ENCODE results near the gene FCGBP.
"Not testable (repeated sequence)": the region's sequence is repeated elsewhere in the genome, so short reads cannot be mapped to it uniquely, and the experiment has no call there.

The FCGBP gene

GRCh38 chr19:39959407-39959806 lies 25.0 kb upstream of the FCGBP start:
- H3K27me3 Mint-ChIP-seq (ENCODE audit: low read depth); H3K9me3 Mint-ChIP-seq; H3K36me3 Mint-ChIP-seq (ENCODE audit: low read depth): not testable (repeated sequence)
- Mint-ChIP-seq H3K4me1 (ENCODE audit: low read depth) (peaks cover 32% of the 10 kb centered on the region), H3K4me3 (peak overlapping the region; percentile 16), H3K27ac (peak overlapping the region; percentile 55)

- H3K4me1 Mint-ChIP-seq (ENCODE audit: low read depth) = peaks cover 33% of the 10 kb centered on the region
- peak overlapping the region; percentile 16 for H3K4me3 Mint-ChIP-seq
- not testable (repeated sequence) for H3K36me3 Mint-ChIP-seq (ENCODE audit: low read depth); H3K9me3 Mint-ChIP-seq; H3K27me3 Mint-ChIP-seq (ENCODE audit: low read depth)
- peak overlapping the region; percentile 55 for H3K27ac Mint-ChIP-seq
Measured at GRCh38 chr19:39958942-39959341, 24.5 kb upstream of the FCGBP start.

GRCh38 chr19:39957886-39958285 lies 23.5 kb upstream of the FCGBP start:
- H3K27me3 Mint-ChIP-seq (ENCODE audit: low read depth); H3K36me3 Mint-ChIP-seq (ENCODE audit: low read depth); H3K9me3 Mint-ChIP-seq; H3K4me3 Mint-ChIP-seq: not testable (repeated sequence)
- peaks cover 38% of the 10 kb centered on the region for H3K4me1 Mint-ChIP-seq (ENCODE audit: low read depth)
- peak overlapping the region; percentile 72 for H3K27ac Mint-ChIP-seq

DNA sequence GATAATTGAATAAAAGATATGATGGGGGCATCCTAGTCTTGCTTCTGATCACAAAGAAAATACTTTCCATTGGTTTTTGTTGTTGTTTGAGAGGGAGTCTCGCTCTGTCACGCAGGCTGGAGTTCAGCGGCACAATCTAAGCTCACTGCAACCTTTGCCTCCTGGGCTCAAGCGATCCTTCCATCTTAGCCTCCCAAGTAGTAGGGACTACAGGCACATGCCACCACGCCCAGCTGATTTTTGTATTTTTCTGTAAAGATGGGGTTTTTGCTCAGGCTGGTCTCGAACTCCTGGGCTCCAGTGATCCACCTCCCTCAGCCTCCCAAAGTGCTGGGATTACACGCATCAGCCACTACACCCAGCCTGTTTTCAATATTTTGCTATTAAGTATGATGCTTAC lies 19.5 kb upstream of the FCGBP start:
- Mint-ChIP-seq H3K27ac (peak overlapping the region; percentile 94), H3K27me3 (ENCODE audit: low read depth) (no peaks in the 10 kb centered on the region), H3K4me1 (ENCODE audit: low read depth) (peaks cover 44% of the 10 kb centered on the region), H3K4me3 (peak overlapping the region; percentile 17), H3K9me3 (peaks cover 6% of the 10 kb centered on the region), H3K36me3 (ENCODE audit: low read depth) (peaks cover 23% of the 10 kb centered on the region)

- Mint-ChIP-seq H3K4me3 (peak overlapping the region; percentile 14), H3K4me1 (ENCODE audit: low read depth) (peaks cover 39% of the 10 kb centered on the region), H3K36me3 (ENCODE audit: low read depth) (peaks cover 29% of the 10 kb centered on the region), H3K9me3 (peaks cover 6% of the 10 kb centered on the region), H3K27me3 (ENCODE audit: low read depth) (no peaks in the 10 kb centered on the region), H3K27ac (peak overlapping the region; percentile 39)
Measured at GRCh38 chr19:39951686-39952085, 17.3 kb upstream of the FCGBP start.

- no peaks in the 10 kb centered on the region for H3K27me3 Mint-ChIP-seq (ENCODE audit: low read depth)
Measured at GRCh38 chr19:39951065-39951650, 16.7 kb upstream of the FCGBP start.

GRCh38 chr19:39949026-39949747 lies 14.8 kb upstream of the FCGBP start:
- Mint-ChIP-seq H3K9me3 (peaks cover 9% of the 10 kb centered on the region), H3K27ac (no peak overlapping the region), H3K4me1 (ENCODE audit: low read depth) (peaks cover 42% of the 10 kb centered on the region), H3K36me3 (ENCODE audit: low read depth) (peaks cover 31% of the 10 kb centered on the region), H3K4me3 (no peak overlapping the region), H3K27me3 (ENCODE audit: low read depth) (no peaks in the 10 kb centered on the region)

More at GRCh38 chr19:39951065-39951650, 16.7 kb upstream of the FCGBP start:
- peaks cover 6% of the 10 kb centered on the region for H3K9me3 Mint-ChIP-seq
- H3K36me3 Mint-ChIP-seq (ENCODE audit: low read depth) = peaks cover 29% of the 10 kb centered on the region
- peaks cover 41% of the 10 kb centered on the region for H3K4me1 Mint-ChIP-seq (ENCODE audit: low read depth)
- H3K27ac Mint-ChIP-seq = peak overlapping the region; percentile 69
- H3K4me3 Mint-ChIP-seq = peak overlapping the region; percentile 44

DNA sequence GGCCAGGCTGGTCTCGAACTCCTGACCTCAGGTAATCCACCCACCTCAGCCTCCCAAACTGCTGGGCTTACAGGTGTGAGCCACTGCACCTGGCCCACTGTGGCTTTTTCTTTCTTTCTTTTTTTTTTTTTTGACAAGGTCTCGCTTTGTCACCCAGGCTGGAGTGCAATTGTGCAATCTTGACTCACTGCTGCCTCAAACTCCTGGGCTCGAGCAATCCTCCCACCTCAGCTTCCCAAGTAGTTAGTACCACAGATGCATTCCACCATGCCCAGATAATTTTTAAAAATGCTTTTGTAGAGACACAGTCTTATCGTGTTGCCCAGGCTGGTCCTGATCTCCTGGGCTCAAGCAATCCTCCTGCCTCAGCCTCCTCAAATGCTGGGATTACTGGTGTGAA lies 12.1 kb upstream of the FCGBP start:
- Mint-ChIP-seq H3K27me3 (ENCODE audit: low read depth) (no peaks in the 10 kb centered on the region), H3K4me3 (no peak overlapping the region), H3K9me3 (peaks cover 7% of the 10 kb centered on the region), H3K27ac (peak overlapping the region; percentile 13), H3K36me3 (ENCODE audit: low read depth) (peaks cover 28% of the 10 kb centered on the region), H3K4me1 (ENCODE audit: low read depth) (peaks cover 38% of the 10 kb centered on the region)

GRCh38 chr19:39943586-39943985 lies 9.2 kb upstream of the FCGBP start:
- Mint-ChIP-seq H3K4me3 (no peak overlapping the region), H3K27ac (peak overlapping the region; percentile 28), H3K9me3 (peaks cover 24% of the 10 kb centered on the region), H3K4me1 (ENCODE audit: low read depth) (peaks cover 47% of the 10 kb centered on the region), H3K27me3 (ENCODE audit: low read depth) (no peaks in the 10 kb centered on the region), H3K36me3 (ENCODE audit: low read depth) (peaks cover 31% of the 10 kb centered on the region)

- H3K36me3 Mint-ChIP-seq (ENCODE audit: low read depth) = peaks cover 25% of the 10 kb centered on the region
- peak overlapping the region; percentile 89 for H3K27ac Mint-ChIP-seq
- peaks cover 54% of the 10 kb centered on the region for H3K4me1 Mint-ChIP-seq (ENCODE audit: low read depth)
- H3K27me3 Mint-ChIP-seq (ENCODE audit: low read depth) = no peaks in the 10 kb centered on the region
- H3K9me3 Mint-ChIP-seq = peaks cover 24% of the 10 kb centered on the region
- peak overlapping the region; percentile 64 for H3K4me3 Mint-ChIP-seq
Measured at GRCh38 chr19:39942366-39942730, 7.9 kb upstream of the FCGBP start.

DNA sequence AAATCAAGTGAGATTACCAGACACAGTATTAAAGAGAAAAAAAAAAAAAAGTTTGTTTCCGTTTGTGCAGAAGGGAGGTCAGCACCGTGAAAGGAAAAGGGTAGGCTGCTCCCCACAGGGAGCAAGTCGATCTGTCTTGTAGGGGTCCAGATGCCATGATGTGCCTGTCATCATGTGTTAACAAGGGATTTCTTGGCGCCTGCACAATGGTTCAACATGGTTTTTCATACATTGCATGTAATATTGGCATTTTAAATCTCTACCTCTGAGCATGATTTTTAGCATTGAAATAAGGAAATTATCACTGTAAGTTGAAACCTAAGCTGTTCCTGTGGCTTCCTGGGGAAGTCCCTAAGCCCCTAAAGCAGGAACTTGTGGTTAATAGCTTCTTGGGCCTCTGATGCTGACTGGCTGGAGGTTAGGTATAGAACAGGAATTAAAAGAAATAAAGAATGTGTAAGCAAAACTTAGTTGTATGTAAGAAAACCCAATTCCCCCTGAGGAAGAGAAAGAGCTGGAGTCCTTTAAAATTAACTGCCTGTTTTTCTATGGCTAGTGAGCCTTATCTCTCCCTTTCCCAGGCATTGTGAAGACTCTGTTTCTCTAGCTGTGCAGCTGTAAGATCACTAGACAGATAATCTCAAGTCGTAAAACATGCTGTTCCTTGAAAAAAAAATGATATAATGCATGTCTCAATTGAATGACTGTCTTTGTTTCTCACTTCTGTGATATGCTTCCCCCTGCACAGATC lies 7.4 kb upstream of the FCGBP start:
- H3K4me1 Mint-ChIP-seq (ENCODE audit: low read depth) = peaks cover 60% of the 10 kb centered on the region
- peak overlapping the region; percentile 89 for H3K27ac Mint-ChIP-seq
- H3K36me3 Mint-ChIP-seq (ENCODE audit: low read depth) = peaks cover 25% of the 10 kb centered on the region

DNA sequence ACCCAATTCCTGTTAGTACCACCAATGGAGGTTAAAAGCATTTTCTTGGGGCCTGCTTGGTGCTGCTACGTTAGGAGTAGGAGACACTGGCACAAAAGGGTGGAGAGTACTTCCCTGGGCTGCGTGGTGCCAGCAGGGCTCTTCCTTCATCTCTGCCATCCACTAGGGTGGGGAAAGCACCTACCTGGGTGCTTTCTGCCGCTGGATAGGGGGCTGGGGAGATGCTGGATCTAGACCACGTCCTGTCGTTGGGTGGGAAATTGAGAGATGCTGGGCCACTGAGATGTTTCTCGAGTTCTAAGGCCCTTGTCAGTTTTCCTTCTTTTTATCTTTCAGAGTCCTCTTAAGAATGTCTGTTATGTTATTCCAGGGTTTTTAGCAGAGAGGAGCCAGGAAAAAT lies 6.7 kb upstream of the FCGBP start:
- peaks cover 62% of the 10 kb centered on the region for H3K4me1 Mint-ChIP-seq (ENCODE audit: low read depth)
- H3K27ac Mint-ChIP-seq = peak overlapping the region; percentile 89
- no peaks in the 10 kb centered on the region for H3K27me3 Mint-ChIP-seq (ENCODE audit: low read depth)
- H3K36me3 Mint-ChIP-seq (ENCODE audit: low read depth) = peaks cover 25% of the 10 kb centered on the region
- peak overlapping the region; percentile 64 for H3K4me3 Mint-ChIP-seq
- H3K9me3 Mint-ChIP-seq = peaks cover 24% of the 10 kb centered on the region

More for the DNA sequence above, 7.4 kb upstream of the FCGBP start:
- no peaks in the 10 kb centered on the region for H3K27me3 Mint-ChIP-seq (ENCODE audit: low read depth)
- peaks cover 24% of the 10 kb centered on the region for H3K9me3 Mint-ChIP-seq
- H3K4me3 Mint-ChIP-seq = peak overlapping the region; percentile 64

GRCh38 chr19:39940221-39940833 lies 5.9 kb upstream of the FCGBP start:
- Mint-ChIP-seq H3K36me3 (ENCODE audit: low read depth) (peaks cover 25% of the 10 kb centered on the region), H3K4me1 (ENCODE audit: low read depth) (peaks cover 68% of the 10 kb centered on the region), H3K27ac (peak overlapping the region; percentile 16), H3K9me3 (peaks cover 24% of the 10 kb centered on the region), H3K4me3 (no peak overlapping the region), H3K27me3 (ENCODE audit: low read depth) (no peaks in the 10 kb centered on the region)

GRCh38 chr19:39939556-39939955 lies 5.1 kb upstream of the FCGBP start:
- H3K4me3 Mint-ChIP-seq = no peak overlapping the region
- H3K27me3 Mint-ChIP-seq (ENCODE audit: low read depth) = no peaks in the 10 kb centered on the region
- peaks cover 25% of the 10 kb centered on the region for H3K36me3 Mint-ChIP-seq (ENCODE audit: low read depth)
- H3K4me1 Mint-ChIP-seq (ENCODE audit: low read depth) = peaks cover 72% of the 10 kb centered on the region
- peaks cover 24% of the 10 kb centered on the region for H3K9me3 Mint-ChIP-seq
- peak overlapping the region; percentile 8 for H3K27ac Mint-ChIP-seq
